Measurements from ENCODE around the gene CENPX.

Gene CENPX

GRCh38 chr17:81978524-81979298 is 44.0 kb downstream of the CENPX start:
- H3K4me3 Mint-ChIP-seq = peak overlapping the region; percentile 83 to 87 (median 87)
- peaks cover 16% of the 10 kb centered on the region for H3K4me1 Mint-ChIP-seq
- H3K27ac Mint-ChIP-seq = peak overlapping the region; percentile 72 to 83 (median 73)
- no peaks in the 10 kb centered on the region for H3K27me3 Mint-ChIP-seq (ENCODE audit: low read depth)
- H3K36me3 Mint-ChIP-seq (ENCODE audit: low read depth) = peaks cover 13% of the 10 kb centered on the region
- TF ChIP-seq CTCF (IDR thresholded peaks at IDR 0.05; ENCODE audit: unreplicated experiment in 3 of 3) = no peak
- H3K9me3 Mint-ChIP-seq = peaks cover 8% of the 10 kb centered on the region

GRCh38 chr17:81977211-81977808 is 45.4 kb downstream of the CENPX start, which contains the start of gene ASPSCR1:
Gene ASPSCR1 (plus strand): TSS chr17:81977629. CDS start chr17:81977647, 18 bp downstream.
- peaks cover 13% of the 10 kb centered on the region for H3K36me3 Mint-ChIP-seq (ENCODE audit: low read depth)
- no peaks in the 10 kb centered on the region for H3K27me3 Mint-ChIP-seq (ENCODE audit: low read depth)
- peaks cover 16% of the 10 kb centered on the region for H3K4me1 Mint-ChIP-seq
- H3K9me3 Mint-ChIP-seq = peaks cover 13% of the 10 kb centered on the region
- H3K4me3 Mint-ChIP-seq = peak within 1 kb of the TSS; percentile 96 to 97 (median 96)
- no peak for TF ChIP-seq CTCF (IDR thresholded peaks at IDR 0.05; ENCODE audit: unreplicated experiment in 3 of 3)
- peak within 1 kb of the TSS; percentile 83 to 99 (median 88) for H3K27ac Mint-ChIP-seq

- peak overlapping the region; percentile 83 to 99 (median 88) for H3K27ac Mint-ChIP-seq
- TF ChIP-seq CTCF (IDR thresholded peaks at IDR 0.05; ENCODE audit: unreplicated experiment in 3 of 3) = no peak
- H3K36me3 Mint-ChIP-seq (ENCODE audit: low read depth) = peaks cover 13% of the 10 kb centered on the region
- H3K4me1 Mint-ChIP-seq = peaks cover 16% of the 10 kb centered on the region
- no peaks in the 10 kb centered on the region for H3K27me3 Mint-ChIP-seq (ENCODE audit: low read depth)
- peak overlapping the region; percentile 96 to 97 (median 96) for H3K4me3 Mint-ChIP-seq
- peaks cover 14% of the 10 kb centered on the region for H3K9me3 Mint-ChIP-seq
Measured at GRCh38 chr17:81976332-81977210, 46.1 kb downstream of the CENPX start.

- H3K36me3 Mint-ChIP-seq (ENCODE audit: low read depth) = peaks cover 4% of the 10 kb centered on the region
- TF ChIP-seq CTCF (IDR thresholded peaks at IDR 0.05; ENCODE audit: unreplicated experiment in 3 of 3) = no peak
- no peak overlapping the region for H3K4me3 Mint-ChIP-seq
- no peak overlapping the region for H3K27ac Mint-ChIP-seq
- no peaks in the 10 kb centered on the region for H3K27me3 Mint-ChIP-seq (ENCODE audit: low read depth)
- peaks cover 5% of the 10 kb centered on the region for H3K4me1 Mint-ChIP-seq
- H3K9me3 Mint-ChIP-seq = peaks cover 14% of the 10 kb centered on the region
Measured at GRCh38 chr17:81973432-81973831, 49.2 kb downstream of the CENPX start.

- no peak for TF ChIP-seq CTCF (IDR thresholded peaks at IDR 0.05; ENCODE audit: unreplicated experiment in 3 of 3)
- peaks cover 18% of the 10 kb centered on the region for H3K27me3 Mint-ChIP-seq (ENCODE audit: low read depth)
- peak overlapping the region in 1 of 3 experiments; percentile 5 for H3K4me3 Mint-ChIP-seq
- peaks cover 15% of the 10 kb centered on the region for H3K4me1 Mint-ChIP-seq
- no peaks in the 10 kb centered on the region for H3K36me3 Mint-ChIP-seq (ENCODE audit: low read depth)
- H3K27ac Mint-ChIP-seq = no peak overlapping the region
- peaks cover 8% of the 10 kb centered on the region for H3K9me3 Mint-ChIP-seq
Measured at GRCh38 chr17:81968850-81969812, 53.5 kb downstream of the CENPX start.

Measured in nephron (organoid).